SKM-1 (cell line): ENCODE results near the gene TPSD1.
"Not testable (repeated sequence)": the region's sequence is repeated elsewhere in the genome, so short reads cannot be mapped to it uniquely, and the experiment has no call there.

Experiments
- DNase-seq: peaks from one replicate; lab custom pipeline; 2025; ENCODE audit not compliant: unreplicated experiment; lab: John Stamatoyannopoulos, UW

TPSD1 gene

DNA sequence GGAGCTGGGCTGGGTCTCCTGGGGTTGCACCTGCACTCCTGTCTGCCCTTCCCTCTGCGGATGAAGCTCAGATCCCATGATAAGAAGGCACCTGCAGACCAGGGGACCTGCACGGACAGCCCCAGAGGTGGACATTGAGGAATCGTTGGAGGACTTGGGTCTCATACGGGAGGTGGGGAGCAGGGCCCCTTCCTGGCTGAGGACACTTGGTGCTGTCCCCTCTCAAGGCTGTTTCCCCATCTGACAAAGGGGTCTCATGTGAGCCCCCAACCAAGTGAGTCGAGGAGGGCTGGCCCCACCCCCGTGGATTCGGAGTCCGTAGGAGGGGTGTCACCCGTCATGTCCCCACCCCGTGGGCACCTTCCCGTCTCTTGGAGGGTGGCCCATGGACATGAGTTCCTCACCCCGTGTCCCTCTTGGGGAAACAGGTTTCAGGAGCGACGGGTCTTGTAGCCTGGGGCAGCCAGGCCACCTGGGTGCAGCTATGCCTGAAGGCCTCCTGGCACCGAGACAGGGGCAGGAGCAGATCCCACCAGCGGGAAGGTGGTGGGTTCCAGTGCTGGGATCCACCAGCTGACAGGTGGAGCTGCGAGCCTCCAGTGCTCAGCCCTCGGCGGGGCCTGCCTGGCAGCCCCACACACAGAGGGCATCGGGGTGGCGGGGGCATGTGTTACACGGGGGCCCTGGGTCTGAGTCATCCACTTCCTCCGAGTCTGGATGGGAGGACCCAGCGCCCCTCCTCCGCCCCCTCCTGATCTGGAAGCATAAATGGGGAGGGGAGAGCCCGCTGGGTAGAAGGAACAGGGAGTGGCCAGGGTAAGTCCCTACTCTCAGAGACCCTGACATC is at the start of gene TPSD1:
Gene TPSD1, plus strand, starts transcription at position 794 of the 847 bp plus-strand sequence. CDS start 212 bp downstream, outside the sequence.
- not testable (repeated sequence) for DNase-seq

DNA sequence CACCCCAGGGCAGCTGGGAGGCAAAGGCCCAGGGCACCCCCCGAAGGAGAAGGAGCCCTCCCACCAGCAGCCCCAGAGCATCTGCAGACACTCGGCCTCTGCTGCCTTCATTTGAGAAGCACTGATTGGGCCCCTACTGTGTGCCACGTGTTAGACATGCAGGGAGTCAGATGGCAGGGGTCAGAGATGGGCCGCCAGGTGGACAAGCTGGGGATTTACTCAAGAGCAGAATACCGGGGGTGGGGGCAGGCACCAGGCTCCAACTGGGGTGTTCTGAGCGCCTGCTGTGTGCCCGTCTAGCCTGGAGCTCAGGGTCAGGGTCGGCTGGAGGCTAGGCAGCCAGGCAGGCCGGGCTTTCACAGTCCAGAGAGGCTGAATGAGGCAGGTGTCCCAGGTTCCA is 49.5 kb upstream of the TPSD1 start:
- no peak for DNase-seq

DNA sequence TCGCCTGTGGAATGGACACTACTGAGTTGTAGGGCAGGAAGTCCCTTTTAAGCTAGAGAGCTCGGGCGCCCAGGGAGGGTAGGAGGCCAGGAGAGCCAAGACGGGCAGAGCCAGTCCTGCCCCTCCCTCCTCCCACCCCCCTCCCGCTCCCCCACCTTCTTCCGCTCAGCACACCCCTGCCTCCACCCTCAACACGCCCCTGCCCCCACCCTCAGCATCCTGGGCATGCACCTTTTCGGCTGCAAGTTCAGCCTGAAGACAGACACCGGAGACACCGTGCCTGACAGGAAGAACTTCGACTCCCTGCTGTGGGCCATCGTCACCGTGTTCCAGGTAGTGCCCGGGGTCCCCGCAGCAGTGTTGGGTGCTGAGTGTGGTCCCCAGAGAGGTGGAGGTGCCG is 49.1 kb upstream of the TPSD1 start:
- DNase-seq, result no peak

DNA sequence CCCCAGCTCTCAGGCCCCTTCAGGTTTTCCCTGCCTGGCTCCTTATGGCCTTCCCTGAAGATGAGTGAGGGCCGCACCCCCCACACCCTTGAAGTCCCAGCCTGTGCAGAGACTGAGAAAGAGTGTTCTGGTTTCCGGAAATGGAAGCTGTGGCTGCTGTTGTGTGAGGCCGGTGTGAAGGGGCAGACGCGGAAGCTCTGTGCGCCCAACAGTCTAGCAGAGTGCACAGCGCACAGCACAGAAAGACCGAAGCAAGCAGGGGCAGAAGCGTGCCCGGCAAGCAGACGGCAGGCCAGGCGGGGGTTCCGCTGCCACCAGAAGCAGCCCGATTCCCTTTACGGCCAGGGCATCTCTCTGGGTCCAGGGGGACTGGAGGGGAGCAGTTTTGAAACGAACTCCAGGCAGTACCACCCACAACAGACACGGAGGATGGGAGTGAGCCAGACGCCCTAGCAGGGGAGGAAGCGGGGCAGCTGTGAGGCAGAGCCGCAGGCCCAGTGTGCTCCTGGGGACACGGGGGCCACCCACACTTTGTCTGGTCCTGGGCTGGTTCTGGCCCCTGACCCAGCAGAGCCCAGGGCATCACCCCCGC is 47.5 kb upstream of the TPSD1 start:
- no peak for DNase-seq

DNA sequence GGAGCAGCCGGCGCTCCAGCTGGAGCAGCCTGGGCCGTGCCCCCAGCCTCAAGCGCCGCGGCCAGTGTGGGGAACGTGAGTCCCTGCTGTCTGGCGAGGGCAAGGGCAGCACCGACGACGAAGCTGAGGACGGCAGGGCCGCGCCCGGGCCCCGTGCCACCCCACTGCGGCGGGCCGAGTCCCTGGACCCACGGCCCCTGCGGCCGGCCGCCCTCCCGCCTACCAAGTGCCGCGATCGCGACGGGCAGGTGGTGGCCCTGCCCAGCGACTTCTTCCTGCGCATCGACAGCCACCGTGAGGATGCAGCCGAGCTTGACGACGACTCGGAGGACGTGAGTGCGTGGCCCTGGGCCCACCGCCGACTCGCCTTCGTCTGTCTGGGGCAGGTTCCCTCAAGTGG is 46.8 kb upstream of the TPSD1 start:
- no peak for DNase-seq

DNA sequence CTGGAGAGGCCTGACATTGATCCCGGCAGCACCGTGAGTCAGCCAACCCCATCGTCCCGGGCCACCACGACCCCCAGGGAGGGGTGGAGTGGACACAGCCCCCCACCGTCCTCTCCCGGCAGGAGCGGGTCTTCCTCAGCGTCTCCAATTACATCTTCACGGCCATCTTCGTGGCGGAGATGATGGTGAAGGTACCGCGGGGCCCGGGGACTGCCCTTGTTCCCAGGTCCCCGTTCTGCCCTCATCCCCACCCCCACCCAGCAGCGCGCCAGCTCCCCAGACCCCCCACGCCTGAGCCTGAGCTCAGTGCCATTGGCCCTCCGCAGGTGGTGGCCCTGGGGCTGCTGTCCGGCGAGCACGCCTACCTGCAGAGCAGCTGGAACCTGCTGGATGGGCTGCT is 45.4 kb upstream of the TPSD1 start:
- no peak for DNase-seq

DNA sequence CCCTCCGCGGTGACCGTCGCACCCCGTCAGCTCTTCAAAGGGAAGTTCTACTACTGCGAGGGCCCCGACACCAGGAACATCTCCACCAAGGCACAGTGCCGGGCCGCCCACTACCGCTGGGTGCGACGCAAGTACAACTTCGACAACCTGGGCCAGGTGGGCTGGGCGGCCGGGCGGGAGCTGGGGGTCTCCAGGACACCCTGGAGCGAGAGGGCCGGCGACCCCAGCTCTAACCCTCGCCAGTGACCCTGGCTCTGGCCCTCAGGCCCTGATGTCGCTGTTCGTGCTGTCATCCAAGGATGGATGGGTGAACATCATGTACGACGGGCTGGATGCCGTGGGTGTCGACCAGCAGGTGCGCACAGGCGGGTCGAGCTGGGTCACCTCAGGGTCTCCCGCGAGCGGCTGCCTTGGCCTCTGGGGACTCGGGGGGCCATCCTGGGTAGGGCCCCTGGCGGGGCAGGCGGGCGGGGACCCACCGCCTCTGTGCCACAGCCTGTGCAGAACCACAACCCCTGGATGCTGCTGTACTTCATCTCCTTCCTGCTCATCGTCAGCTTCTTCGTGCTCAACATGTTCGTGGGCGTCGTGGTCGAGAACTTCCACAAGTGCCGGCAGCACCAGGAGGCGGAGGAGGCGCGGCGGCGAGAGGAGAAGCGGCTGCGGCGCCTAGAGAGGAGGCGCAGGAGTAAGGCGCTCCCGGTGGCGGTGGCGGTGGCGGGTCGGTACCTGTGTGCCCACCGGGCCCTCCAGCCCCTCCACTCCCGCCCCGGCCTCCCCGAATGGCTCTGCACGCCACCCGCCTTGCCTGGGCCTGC is 44.2 kb upstream of the TPSD1 start:
- DNase-seq, result no peak

DNA sequence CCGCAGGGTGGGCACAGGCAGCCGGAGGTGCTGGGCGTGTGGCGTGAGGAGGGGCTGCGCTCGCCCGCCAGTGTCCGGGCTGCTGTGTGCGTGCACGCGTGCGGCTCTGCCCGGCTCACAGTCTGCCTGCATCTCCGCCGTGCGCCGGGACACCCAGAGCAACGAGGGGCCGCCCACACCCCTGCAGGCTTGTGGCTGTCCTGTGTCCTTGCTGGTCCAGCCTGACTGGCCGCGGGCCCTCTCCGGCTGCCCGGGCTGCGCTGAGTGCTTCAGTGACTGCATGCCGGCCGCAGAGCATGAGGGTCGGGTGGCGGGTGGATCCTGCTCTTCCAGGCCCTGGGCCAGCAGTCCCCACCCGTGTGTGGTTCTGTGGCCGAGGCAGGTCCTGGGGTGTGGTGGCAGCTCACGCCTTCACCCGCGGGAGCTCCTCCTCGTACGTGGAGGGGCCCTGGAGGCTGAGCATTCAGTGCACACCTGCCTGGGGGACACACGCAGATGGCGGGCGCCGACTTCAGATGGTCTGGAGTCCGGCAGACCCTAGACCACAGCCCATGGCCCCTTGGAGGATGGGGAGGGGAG is 43.2 kb upstream of the TPSD1 start:
- no peak for DNase-seq

DNA sequence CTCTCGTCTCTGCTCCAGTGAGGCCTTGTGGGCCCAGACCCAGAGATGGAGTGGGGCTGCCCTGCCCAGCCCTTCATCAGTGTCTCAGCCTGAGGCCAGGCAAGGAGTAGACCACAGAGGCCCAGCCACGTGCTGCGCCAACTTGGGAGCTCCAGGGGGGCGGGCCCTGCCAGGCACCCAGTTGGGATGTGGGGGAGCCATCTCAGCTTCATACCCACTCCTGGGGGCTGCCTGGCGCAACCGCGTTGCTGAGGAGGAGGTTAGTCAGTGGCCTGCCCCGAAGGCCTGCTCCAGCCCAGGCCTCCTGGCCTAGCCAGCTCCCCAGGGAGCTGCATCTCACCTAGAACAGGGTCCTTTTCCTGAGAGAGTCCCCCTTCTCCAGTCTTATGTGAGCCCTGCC is 42.6 kb upstream of the TPSD1 start:
- DNase-seq, result no peak

DNA sequence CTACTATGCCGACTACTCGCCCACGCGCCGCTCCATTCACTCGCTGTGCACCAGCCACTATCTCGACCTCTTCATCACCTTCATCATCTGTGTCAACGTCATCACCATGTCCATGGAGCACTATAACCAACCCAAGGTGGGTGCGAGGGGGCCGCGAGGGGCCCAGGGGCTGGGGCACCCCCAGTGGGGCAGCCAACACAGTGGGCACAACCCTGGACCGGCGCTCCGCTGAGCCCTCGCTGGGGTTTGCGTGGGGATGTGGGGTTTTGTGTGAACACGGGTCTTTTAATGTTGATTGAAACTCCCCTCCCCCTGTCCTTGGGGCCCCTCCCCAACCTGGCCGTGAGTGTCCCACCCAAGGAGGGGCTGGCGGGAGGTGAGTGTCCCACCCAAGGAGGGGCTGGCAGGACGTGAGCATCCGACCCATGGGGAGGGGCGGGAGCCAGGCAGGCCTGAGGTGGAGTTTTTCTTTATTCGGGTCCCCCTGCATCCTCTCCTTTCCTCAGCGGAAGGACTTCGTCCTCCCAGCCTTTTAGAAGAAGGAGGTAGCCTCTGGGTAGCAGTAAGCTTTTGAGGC is 42.0 kb upstream of the TPSD1 start:
- no peak for DNase-seq

DNA sequence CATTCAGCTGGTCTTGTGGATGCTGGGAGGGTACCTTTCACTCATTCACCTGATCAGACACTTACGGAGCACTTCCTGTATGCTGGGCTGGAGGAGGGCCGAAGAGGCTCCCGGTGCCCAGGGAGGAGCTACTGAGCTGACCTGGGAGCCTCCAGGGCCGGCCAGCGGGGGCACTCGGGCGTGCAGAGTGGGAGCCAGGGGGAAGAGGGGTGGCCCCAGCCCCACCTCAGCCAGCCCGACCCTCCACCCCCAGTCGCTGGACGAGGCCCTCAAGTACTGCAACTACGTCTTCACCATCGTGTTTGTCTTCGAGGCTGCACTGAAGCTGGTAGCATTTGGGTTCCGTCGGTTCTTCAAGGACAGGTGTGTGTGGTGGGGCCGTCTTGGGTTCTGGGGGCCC is 41.1 kb upstream of the TPSD1 start:
- no peak for DNase-seq

DNA sequence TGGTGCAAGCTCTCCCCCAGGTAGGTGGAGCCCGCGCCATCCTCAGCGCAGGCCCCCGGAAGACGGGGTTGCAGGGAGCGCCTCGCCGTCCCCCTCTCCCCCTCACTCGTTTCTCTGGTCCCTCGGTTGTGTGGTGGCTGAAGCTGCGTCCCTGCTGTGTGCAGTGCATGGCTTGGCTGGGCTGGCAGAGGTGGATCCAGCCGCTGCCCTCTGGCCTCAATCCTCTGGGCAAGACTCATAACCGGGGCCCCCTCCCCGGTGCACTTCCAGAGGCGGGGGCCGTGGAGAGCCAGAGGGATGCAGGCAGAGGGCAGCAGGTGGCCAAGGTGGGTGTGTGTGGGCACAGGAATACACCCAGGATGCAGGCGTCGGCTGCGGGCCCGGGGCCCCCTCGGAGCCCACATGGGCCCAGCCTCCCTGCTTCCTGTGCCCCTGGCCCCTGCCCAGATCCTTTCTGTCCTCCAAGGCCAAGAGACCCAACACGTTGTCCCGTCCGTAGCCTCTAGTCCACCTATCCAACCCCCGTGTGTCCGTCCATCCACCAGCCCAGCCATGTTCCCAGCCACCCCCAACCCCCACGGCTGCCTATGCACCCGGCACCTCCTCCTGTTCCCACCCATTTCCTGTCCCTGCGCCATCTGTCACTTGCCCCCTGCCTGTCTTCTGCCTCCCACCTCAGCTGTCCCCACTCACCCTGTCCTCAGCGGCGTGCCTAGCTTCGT is 40.1 kb upstream of the TPSD1 start:
- DNase-seq, result no peak

DNA sequence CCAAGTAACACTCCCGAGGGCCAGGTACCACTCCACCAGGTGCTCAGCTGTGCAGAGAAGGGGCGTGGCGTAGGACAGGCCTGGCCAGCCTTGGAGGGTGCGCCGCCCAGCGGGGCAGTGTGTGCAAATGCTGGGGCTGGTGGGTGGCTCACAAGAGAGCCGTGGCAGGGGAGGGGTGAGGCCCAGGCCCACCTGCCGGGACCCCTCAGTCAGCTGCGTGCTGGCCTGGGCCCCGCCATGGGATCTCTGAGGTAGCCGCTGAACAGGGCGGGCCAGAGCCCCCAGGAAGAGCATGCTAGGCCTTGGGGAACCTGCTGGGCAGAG is 39.6 kb upstream of the TPSD1 start:
- no peak for DNase-seq

DNA sequence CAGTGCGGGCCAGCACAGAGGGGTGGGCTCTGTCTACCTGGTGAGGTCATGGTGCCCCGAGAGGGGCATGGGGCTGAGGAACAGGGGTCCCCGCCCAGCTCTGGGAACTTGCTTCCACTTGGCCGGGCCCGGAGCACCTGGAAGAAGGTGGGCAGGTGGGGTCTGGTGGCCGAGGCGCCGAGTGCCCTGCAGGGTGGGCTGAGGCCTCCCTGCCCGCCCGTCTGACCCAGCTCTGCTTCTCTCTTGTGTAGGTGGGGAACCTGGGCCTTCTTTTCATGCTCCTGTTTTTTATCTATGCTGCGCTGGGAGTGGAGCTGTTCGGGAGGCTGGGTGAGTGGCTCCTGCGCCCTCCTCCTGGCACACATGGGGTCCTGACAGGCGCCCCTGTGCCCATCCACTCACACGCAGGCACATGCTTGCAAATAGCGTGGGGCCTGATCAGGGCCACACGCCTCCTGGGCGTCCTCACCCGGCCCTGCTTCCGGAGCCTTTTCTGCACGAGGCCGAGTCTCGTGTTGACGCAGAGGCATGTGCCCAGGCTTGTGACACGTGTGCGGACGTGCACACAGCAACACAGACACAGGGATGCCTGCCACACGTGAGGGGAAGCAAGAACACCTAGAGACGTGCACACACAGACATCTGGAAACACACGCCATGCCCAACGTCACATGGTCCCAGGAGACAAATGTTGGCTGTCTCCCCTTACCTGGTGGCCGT is 39.0 kb upstream of the TPSD1 start:
- DNase-seq, result no peak

DNA sequence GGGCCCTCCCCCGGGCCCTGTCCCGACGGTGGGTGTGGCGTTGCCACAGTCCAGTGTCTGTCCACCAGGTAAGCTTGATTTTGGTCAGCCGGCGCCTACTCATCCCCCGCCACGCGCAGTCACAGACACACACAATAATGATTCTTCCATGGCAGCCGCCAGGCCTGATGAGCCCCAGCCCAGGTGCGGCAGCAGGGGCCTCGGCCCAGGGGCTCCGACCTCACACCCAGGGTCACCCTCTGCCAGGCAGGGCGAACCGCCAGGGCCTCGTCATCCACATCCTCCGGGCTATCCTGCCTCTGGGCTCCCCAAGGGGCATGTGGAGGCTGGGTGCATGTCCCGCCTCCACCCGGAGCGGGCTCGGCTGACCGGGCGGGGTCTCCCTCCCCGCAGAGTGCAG is 38.3 kb upstream of the TPSD1 start:
- DNase-seq, result no peak

DNA sequence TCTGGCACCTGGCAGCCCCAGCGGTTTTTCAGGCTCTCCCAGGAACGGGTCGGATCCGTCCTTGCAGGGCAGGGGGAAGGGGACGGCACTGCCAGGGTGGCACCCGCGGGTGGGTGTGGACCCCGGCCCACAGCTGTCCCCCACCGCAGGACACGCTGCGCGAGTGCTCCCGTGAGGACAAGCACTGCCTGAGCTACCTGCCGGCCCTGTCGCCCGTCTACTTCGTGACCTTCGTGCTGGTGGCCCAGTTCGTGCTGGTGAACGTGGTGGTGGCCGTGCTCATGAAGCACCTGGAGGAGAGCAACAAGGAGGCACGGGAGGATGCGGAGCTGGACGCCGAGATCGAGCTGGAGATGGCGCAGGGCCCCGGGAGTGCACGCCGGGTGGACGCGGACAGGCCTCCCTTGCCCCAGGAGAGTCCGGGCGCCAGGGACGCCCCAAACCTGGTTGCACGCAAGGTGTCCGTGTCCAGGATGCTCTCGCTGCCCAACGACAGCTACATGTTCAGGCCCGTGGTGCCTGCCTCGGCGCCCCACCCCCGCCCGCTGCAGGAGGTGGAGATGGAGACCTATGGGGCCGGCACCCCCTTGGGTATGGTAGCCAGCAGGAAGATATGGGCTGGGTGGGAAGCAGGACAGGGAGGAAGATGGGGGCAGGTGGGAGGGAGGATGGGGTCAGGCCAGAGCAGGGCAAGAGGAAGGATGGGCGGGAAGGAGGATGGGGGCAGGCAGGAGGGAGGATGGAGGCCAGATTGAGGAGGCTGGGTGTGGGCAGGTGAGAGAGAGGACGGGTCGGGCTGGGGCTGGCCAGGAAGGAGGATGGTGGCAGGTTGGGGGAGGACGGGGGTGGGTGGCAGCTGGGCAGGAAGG is 37.6 kb upstream of the TPSD1 start:
- no peak for DNase-seq

DNA sequence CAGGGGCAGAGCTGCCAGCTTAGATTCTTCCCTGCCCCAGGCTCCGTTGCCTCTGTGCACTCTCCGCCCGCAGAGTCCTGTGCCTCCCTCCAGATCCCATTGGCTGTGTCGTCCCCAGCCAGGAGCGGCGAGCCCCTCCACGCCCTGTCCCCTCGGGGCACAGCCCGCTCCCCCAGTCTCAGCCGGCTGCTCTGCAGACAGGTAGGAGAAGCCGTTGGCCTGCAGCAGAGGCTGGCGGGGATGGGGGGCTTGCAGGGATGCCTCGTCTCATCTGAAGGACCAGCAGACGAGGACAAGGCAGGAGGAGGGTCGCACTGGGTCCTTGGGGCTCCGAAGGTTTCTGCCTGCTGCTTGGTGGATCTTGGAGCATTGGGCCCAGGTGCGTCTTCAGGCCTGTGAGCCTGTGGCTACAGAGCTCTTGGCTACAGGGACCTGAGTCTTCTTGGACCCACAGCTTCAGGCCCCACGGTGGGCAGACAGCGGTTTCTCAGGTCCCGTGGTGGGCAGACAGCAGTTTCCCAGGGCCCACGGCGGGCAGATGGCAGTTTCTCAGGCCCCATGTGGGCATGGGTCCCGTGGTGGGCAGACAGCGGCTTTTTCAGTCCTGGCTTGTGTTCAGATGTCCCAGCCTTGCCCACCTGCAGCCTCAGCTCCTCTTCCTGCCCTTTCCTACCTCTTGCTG is 36.8 kb upstream of the TPSD1 start:
- no peak for DNase-seq

DNA sequence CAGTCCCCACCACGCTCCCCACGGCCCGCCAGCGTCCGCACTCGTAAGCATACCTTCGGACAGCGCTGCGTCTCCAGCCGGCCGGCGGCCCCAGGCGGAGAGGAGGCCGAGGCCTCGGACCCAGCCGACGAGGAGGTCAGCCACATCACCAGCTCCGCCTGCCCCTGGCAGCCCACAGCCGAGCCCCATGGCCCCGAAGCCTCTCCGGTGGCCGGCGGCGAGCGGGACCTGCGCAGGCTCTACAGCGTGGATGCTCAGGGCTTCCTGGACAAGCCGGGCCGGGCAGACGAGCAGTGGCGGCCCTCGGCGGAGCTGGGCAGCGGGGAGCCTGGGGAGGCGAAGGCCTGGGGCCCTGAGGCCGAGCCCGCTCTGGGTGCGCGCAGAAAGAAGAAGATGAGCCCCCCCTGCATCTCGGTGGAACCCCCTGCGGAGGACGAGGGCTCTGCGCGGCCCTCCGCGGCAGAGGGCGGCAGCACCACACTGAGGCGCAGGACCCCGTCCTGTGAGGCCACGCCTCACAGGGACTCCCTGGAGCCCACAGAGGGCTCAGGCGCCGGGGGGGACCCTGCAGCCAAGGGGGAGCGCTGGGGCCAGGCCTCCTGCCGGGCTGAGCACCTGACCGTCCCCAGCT is 35.7 kb upstream of the TPSD1 start:
- DNase-seq, result no peak
